OCI-LY7 (cell line): Measurements from ENCODE around the gene DNAJA3. TPM values are rescaled to one million over a fixed set of nuclear protein-coding genes. Genes with fewer than 3 reads are reported as not detected.
A peak's percentile ranks its signal among the peaks of the same experiment; 100 is the strongest.

Experiments
- BruUV-seq: library from RNA; stranded (reverse); fragments of 400-500 nt; replicated peaks from 2 replicates; lab custom pipeline; 2021; lab: Mats Ljungman, UMichigan
- CTCF ChIA-PET: fragments of 300-600 bp; sonication (Branson Sonifier 250); formaldehyde crosslinking; loops from one replicate; lab custom pipeline; 2022; ENCODE audit warnings: antibody characterized with exemption; ENCODE audit not compliant: unreplicated experiment; lab: Charles Lee
- POLR2A ChIA-PET: fragments of 300-600 bp; sonication (Branson Sonifier 250); formaldehyde crosslinking; loops from one replicate; lab custom pipeline; 2022; ENCODE audit warnings: antibody characterized with exemption; lab: Charles Lee
- DNase-seq: peaks from one replicate; pipeline ENCODE4 v3.0.0-alpha.2; 2015; ENCODE audit warnings: low spot score
- H2AFZ ChIP-seq: fragments of 200-600 bp; sonication (generic), shearing (Covaris generic); 2 replicates; pipeline ENCODE4 v1.6.1; 2014; ENCODE audit warnings: mild to moderate bottlenecking, antibody characterized with exemption, low read length, moderate library complexity
- H3K27ac ChIP-seq: fragments of 200-600 bp; sonication (generic); 2 replicates; pipeline ENCODE4 v1.5.1; 2014; ENCODE audit warnings: mixed run types, low read depth, mild to moderate bottlenecking, moderate library complexity, low read length, inconsistent platforms; ENCODE audit not compliant: poor library complexity, severe bottlenecking
- H3K36me3 ChIP-seq: fragments of 200-600 bp; sonication (generic); 2 replicates; pipeline ENCODE4 v1.6.1; 2014; ENCODE audit warnings: mild to moderate bottlenecking, antibody characterized with exemption, low read length, moderate library complexity, mixed read lengths; ENCODE audit not compliant: insufficient read depth
- H3K4me1 ChIP-seq: fragments of 200-600 bp; sonication (generic); 2 replicates; pipeline ENCODE4 v1.5.1; 2014; ENCODE audit warnings: mild to moderate bottlenecking, low read length; ENCODE audit not compliant: insufficient read depth, poor library complexity, severe bottlenecking
- H3K4me2 ChIP-seq: fragments of 200-600 bp; sonication (generic); 2 replicates; pipeline ENCODE4 v1.6.1; 2014; ENCODE audit warnings: mild to moderate bottlenecking, low read length
- H3K4me3 ChIP-seq: fragments of 200-600 bp; sonication (generic); 2 replicates; pipeline ENCODE4 v1.5.1; 2014; ENCODE audit warnings: mild to moderate bottlenecking, low read depth, low read length; ENCODE audit not compliant: poor library complexity, severe bottlenecking
- H3K79me2 ChIP-seq: fragments of 200-600 bp; sonication (generic); 2 replicates; pipeline ENCODE4 v1.6.1; 2016; ENCODE audit warnings: low read depth, mild to moderate bottlenecking, low read length, moderate library complexity, mixed read lengths; ENCODE audit not compliant: insufficient read depth
- H3K9me2 ChIP-seq: fragments of 200-600 bp; sonication (generic); 2 replicates; pipeline ENCODE4 v1.6.1; 2016; ENCODE audit warnings: mild to moderate bottlenecking, low read length, mixed read lengths; ENCODE audit not compliant: insufficient read depth
- H3K9me3 ChIP-seq: fragments of 200-600 bp; sonication (generic); 2 replicates; pipeline ENCODE4 v1.6.1; 2014; ENCODE audit warnings: mild to moderate bottlenecking, mixed run types, low read length, mixed read lengths
- H4K20me1 ChIP-seq: fragments of 200-600 bp; sonication (generic); 2 replicates; pipeline ENCODE4 v1.6.1; 2014; ENCODE audit warnings: mild to moderate bottlenecking, antibody characterized with exemption, low read length, moderate library complexity, mixed read lengths; ENCODE audit not compliant: insufficient read depth
- EZH2phosphoT487 ChIP-seq: fragments of 200-600 bp; sonication (generic); IDR thresholded peaks from 2 replicates; pipeline ENCODE4 v1.6.1; 2018; ENCODE audit warnings: low read depth, borderline replicate concordance, mild to moderate bottlenecking, mixed run types, antibody characterized with exemption, low read length, moderate library complexity, mixed read lengths
- intact Hi-C: fragments of 100-400 bp; cut with micrococcal nuclease; formaldehyde crosslinking; loops from one replicate; pipeline ENCODE4 v1.10.0; 2022; ENCODE audit not compliant: unreplicated experiment
- total RNA-seq, 2 experiments: library from RNA; depleted of rRNA in 1 of 2; stranded (reverse); fragments of >200 nt in 1 of 2; shearing (Covaris generic) in 1 of 2; gene quantifications; 2 replicates each; pipeline ENCODE4 v1.2.3, GENCODE V29; 2014 to 2022
- TF ChIP-seq, protein P1 (sequence below): fragments of 200-600 bp; sonication (generic); conservative IDR thresholded peaks from 2 replicates; pipeline ENCODE4 v1.5.1; 2014; ENCODE audit warnings: mild to moderate bottlenecking, antibody characterized with exemption, low read length, moderate library complexity, mixed read lengths

Gene DNAJA3
- total RNA-seq, 2 experiments from 2014 or later: 89.8 to 94.3 TPM

DNA sequence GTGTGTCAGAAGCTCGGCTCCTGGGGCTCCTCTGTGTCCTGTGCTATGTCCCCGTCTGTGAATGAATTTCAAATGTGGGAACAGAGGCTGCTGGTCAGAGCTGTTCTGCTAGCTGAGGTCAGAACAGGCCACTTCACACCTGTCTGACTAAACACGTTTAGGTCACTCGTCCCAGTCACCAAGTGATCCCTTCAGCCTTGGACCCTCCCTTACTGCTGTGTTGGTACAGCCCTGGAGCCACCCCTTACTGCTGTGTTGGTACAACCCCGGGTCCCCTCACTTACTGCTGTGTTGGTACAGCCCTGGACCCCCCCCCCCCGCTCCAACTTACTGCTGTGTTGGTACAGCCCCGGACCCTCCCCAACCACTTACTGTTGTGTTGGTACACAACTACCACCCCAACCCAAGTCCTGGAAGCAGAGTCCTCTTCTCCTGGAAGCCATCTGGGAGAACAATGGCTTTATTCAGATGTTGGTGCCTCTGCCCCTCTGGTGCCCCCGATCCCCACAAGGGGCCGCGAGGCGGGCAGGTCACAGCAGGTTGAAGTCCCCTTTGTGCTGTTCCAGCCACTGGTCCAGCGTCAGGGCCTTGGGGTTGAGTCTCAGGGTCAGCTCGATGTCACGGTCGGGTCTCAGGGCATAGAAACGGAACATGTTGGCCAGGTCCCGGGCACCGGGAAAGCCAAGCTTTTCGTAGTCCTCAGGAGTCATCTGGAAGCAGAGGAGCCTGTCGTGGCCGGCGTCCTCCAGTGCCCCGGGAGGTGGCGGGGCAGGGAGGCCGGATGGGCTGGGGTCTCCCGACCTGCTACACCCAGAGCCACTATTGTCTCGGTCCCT, 35.8 kb downstream of the DNAJA3 start:
- no peaks in the 10 kb centered on the region for H3K9me3 ChIP-seq
- POLR2A ChIA-PET: interaction anchor here (0.7 kb wide), 1 partner anchor 304 kb away, joined by 4 read pairs; no protein-coding TSS in a partner anchor
- H3K4me1 ChIP-seq: no peaks in the 10 kb centered on the region
- DNase-seq: peak; percentile 58
- H3K36me3 ChIP-seq: peaks cover 87% of the 10 kb centered on the region
- H3K4me3 ChIP-seq: no peak overlapping the region
- intact Hi-C loops: no loop called here
- no peaks in the 10 kb centered on the region for H4K20me1 ChIP-seq
- no peak overlapping the region for H3K4me2 ChIP-seq
- no peak overlapping the region for H3K27ac ChIP-seq
- CTCF ChIA-PET: no interaction called here
- BruUV-seq: no TSS peak
- H3K79me2 ChIP-seq: no peaks in the 10 kb centered on the region
- TF ChIP-seq EZH2phosphoT487: no peak
- TF ChIP-seq, protein P1, sequence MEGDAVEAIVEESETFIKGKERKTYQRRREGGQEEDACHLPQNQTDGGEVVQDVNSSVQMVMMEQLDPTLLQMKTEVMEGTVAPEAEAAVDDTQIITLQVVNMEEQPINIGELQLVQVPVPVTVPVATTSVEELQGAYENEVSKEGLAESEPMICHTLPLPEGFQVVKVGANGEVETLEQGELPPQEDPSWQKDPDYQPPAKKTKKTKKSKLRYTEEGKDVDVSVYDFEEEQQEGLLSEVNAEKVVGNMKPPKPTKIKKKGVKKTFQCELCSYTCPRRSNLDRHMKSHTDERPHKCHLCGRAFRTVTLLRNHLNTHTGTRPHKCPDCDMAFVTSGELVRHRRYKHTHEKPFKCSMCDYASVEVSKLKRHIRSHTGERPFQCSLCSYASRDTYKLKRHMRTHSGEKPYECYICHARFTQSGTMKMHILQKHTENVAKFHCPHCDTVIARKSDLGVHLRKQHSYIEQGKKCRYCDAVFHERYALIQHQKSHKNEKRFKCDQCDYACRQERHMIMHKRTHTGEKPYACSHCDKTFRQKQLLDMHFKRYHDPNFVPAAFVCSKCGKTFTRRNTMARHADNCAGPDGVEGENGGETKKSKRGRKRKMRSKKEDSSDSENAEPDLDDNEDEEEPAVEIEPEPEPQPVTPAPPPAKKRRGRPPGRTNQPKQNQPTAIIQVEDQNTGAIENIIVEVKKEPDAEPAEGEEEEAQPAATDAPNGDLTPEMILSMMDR: no peak
- H2AFZ ChIP-seq: no peak overlapping the region
- no peaks in the 10 kb centered on the region for H3K9me2 ChIP-seq

DNA sequence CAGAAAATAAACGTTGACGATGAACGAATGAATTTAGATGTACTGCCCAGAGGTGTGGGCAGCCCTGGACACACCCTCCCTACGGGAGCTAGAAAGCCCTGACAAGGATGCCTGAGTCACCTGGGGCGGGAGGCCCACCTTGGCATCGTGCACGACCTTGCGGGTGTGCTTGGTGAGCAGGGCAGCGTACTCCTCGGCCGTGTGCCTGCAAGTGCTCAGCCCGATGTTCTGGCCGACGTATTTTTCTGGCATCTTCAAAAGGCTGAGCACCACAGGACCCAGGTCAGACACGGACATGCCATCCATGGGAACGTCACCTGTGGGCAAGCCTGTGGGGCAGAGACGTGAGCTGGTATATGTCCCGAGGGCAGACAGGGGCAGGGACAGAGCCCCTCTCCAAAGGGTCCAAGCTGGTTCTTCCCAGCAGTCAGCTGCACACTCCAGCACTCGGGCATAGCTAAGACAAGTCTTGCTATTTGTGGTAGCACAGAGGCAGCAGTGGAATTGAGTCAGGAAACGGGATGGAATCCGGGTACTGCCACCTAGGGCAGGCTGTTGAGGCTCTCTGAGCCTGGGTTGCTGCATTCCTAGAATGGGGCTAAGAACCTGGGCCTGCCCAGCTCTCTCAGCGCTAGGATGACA, 38.0 kb downstream of the DNAJA3 start:
- intact Hi-C loops: no loop called here
- H3K9me2 ChIP-seq: no peaks in the 10 kb centered on the region
- no peak overlapping the region for H3K27ac ChIP-seq
- no peaks in the 10 kb centered on the region for H3K4me1 ChIP-seq
- no peak for DNase-seq
- H3K9me3 ChIP-seq: no peaks in the 10 kb centered on the region
- no TSS peak for BruUV-seq
- no peaks in the 10 kb centered on the region for H3K79me2 ChIP-seq
- no peak overlapping the region for H3K4me3 ChIP-seq
- ChIA-PET POLR2A (no interaction called here), CTCF (no interaction called here)
- no peak overlapping the region for H2AFZ ChIP-seq
- peaks cover 85% of the 10 kb centered on the region for H3K36me3 ChIP-seq
- no peak overlapping the region for H3K4me2 ChIP-seq
- H4K20me1 ChIP-seq: no peaks in the 10 kb centered on the region
- TF ChIP-seq, protein P1: no peak
- no peak for TF ChIP-seq EZH2phosphoT487
